ENCODE results near the gene IMPG2.

GRCh38 chr3:101240719-101241399 is 79.5 kb downstream of the IMPG2 start:
- TF ChIP-seq CTCF (conservative IDR thresholded peaks at IDR 0.05; ENCODE audit: low read length) (no peak), EZH2phosphoT487 (IDR thresholded peaks at IDR 0.05; ENCODE audit: borderline replicate concordance, low read depth, low read length) (no peak)

Data from OCI-LY7 (cell line).